GM15510 (cell line): ENCODE results near the gene NANOG.

Source experiments
- POLR2A ChIP-seq: IDR thresholded peaks from 3 replicates; pipeline ENCODE4 v1.6.1; 2011; ENCODE audit warnings: borderline replicate concordance; ENCODE audit not compliant: insufficient read length; ENCODE audit errors: extremely low read depth

The NANOG gene

DNA sequence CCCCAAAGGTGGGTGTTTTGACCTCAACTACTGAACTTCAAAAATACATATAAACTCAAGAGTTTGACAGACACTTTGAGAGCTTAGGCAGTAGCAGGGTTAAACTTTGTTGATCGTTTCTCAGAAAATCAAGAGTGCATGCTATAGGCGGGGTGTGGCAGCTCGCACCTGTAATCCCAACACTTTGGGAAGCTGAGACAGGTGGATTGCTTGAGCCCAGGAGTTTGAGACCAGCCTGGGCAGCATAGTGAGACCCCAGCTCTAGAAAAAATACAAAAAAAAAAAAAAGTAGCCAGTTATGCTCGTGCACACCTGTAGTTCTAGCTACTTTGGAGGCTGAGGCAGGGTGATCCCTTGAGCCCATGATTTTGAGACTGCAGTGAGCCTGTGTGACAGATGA, 12.3 kb downstream of the NANOG start:
- TF ChIP-seq POLR2A = no peak

DNA sequence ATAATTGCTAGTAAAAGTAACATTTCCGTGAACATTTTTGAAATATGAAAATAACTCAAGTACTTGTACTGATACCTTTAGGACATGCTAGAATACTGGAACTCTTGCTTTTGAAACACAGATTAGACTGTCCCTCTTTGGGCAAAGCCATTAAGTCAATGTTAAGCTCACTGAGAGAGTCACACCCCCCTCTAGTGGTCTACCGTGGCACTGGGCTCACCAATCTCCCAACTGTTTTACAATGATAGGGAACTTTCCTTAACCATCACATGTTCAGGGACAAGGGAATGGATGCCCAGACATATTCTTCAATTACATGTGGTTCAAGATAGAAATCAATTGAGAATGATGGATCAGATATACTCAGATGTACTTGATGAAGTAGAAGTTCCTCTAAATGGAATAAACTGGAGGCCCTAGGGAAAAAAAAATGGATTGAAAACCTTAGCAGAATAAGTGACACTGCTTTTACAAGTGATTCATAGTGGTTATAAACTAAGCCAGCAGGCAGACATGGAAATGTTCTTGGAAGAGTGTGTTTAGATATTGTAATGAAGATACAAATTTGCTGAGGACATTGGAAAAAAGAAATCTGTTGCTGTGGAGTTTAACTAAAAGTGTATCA, 17.8 kb downstream of the NANOG start:
- no peak for TF ChIP-seq POLR2A

DNA sequence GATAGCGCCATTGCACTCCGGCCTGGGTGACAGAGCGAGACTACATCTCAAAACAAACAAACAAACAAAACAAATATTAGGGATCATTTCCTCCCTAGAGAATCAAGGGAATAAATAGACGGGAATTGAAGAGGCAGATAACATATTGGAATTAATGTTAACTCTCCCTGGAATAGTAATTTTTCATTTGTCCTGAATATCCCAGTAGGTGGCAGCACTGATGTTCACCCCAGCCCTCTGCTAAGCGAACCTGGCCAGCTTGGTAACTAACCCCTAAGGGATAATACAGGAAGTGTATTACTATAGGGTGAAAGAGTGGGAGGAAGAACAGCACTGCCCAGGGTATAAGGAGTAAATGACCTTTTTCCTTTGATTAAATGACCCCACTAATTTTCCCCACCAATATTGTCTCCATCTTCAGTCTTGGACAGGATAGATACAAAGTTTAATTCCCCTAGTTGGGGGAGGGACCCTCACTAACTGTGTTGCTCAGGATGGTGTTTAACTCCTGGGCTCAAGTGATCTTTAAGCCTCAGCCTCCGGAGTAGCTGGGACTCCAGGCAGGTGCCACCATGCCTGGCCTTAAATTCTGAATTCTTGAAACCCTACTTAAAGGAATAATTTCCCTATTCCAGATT, 43.0 kb downstream of the NANOG start:
- TF ChIP-seq POLR2A = no peak

DNA sequence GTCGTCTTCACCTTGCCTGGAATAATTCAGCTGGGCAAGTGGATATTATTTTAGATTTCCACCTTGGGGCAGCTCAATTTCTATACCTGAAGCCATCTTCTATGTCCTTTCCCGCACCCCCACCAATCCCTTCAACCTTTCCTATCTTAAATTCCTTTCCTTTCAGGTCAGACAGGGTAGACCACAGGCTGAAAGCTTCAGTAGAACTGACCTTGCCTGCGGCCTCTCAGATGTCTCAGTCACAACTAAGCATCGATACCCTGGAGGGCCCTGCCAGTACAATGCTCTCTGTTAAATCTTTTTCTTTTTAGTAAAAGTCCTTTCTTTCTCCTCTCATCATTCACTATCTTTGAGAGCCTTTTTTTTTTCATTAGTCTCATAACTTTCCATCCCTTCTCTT, 44.6 kb downstream of the NANOG start:
- TF ChIP-seq POLR2A = no peak

DNA sequence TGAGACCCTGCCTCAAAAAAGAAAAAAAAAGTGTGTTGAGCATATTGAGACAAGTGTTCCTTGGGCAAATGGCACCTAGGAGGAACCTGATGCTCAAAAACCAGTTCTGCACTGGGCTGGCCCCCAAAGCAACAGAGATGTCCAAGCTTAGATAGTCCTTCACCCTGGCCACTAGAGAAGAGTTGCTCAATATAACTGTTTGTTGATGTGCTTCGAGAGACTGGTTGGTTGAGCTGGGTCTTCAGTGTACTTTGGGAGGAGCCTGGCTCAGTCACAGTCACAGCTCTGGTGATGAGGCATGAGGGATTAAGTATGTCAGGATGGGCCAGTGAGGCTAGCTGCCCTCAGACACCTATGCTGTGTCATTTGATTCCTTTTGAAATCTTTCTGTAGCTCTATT, 45.5 kb downstream of the NANOG start:
- TF ChIP-seq POLR2A = no peak

DNA sequence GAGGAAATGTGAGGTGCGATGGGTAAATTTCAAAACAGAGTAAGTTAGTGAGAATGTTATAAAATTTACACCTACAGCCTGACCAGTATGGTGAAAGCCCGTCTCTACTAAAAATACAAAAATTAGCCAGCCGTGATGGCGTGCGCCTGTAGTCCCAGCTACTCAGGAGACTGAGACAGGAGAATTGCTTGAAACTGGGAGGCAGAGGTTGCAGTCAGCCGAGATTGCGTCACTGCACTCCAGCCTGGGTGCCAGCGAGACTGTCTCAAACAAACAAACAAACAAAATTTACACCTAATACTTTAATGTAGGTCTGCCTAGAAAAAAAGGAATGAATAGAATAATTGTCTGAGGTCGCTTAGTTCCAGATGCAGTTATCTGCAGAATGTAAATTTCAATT, 45.9 kb downstream of the NANOG start:
- TF ChIP-seq POLR2A = no peak

DNA sequence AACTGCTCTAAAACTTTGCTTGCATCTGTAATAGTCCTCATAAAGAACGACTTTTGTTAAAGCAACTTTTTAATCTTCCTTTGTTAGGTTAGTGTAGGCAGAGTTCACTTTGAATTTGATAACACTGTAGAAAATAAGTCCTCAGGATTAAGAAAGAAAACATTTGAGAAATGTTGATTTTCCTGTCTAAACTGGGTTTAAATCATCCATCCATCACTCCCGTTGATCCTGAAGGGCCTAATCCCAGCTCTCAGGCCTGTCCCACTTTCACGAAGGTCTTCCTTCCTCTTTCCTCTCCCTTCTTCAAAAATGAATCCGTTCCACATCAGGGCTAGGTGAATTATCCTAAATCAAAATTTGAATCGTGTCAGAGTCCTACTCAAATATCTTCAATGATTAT, 46.6 kb downstream of the NANOG start:
- no peak for TF ChIP-seq POLR2A

DNA sequence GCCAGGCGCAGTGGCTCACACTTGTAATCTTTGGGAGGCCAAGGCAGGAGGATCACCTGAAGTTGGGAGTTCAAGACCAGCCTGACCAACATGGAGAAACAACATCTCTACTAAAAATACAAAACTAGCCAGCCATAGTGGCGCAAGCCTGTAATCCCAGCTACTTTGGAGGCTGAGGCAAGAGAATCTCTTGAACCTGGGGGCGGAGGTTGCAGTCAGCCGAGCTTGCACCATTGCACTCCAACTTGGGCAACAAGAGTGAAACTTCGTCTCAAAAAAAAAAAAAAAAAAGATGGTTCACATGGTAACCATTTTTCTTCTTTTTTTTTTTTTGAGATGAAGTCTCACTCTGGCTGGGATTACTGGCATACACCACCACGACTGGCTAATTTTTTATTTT, 48.2 kb downstream of the NANOG start:
- TF ChIP-seq POLR2A = no peak

DNA sequence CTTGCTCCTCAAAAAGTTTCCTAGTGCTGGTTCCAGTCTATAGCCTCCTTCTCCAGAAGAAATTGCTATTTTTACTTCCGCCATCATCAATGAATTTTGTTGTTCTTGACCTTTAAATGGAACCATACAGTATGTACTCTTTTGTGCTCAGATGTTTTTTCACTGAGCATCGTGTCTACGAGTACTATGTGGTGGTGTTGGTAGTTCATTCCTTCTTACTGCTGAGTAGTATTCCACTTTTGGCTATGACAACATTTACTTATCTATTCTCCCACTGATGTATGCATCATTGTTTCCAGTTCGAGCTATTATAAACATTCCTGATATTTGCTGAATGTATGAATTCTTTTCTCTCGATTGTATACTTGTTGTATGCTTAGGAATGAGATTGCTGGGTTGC, 54.9 kb downstream of the NANOG start:
- no peak for TF ChIP-seq POLR2A
